NCI-H2107 (cell line): ENCODE measurements around the gene RGS19.
"Not testable (repeated sequence)": the region's sequence is repeated elsewhere in the genome, so short reads cannot be mapped to it uniquely, and the experiment has no call there.

Source experiments
- DNase-seq: peaks from one replicate; lab custom pipeline; 2025; lab: John Stamatoyannopoulos, UW

Gene RGS19

DNA sequence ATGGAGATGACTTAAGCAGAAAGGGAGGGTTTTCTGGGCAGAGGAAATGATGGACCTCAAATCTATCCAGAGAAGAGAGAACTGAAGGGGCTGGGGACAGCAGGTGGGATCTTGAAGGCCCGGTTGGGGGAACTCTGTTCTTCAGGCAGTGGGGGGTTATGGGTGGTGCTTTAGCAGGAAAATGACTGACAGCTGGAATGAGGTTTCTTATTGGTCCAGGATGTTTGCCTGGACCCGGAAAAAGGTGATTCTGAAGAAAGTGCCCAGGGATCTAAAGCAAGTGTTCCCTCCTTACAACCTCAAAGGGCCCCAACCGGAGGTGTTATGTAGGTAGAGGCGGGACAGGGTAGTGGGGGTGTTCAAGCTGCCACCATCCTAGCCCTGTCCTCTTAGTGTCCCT, 16.1 kb upstream of the RGS19 start:
- no peak for DNase-seq

DNA sequence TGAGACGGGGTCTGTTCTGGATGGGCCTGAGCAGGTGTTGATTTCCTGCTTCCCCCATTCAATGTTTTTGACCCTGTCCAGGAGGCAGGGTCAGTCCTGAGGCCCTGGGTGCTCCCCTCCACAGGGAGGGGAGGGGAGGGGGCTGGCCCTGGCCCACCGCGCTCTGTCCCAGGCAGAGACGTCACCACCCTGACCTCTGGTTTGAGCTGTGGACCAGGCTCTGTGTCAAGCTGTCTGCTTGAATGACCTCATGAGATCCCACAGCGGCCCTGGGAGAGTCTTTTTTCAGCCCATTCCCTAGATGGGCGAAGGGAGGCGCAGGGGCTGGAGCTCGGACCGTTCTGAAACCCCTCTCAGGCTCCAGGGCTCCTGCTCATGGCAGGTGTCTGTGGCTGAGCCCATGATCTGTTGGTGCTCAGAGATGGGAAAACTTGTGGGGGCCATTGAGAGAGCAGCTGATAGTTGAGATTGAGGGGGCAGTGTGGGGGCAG, 13.7 kb upstream of the RGS19 start:
- no peak for DNase-seq

GRCh38 chr20:64092258-64093012, 13.1 kb upstream of the RGS19 start:
- DNase-seq, result no peak

DNA sequence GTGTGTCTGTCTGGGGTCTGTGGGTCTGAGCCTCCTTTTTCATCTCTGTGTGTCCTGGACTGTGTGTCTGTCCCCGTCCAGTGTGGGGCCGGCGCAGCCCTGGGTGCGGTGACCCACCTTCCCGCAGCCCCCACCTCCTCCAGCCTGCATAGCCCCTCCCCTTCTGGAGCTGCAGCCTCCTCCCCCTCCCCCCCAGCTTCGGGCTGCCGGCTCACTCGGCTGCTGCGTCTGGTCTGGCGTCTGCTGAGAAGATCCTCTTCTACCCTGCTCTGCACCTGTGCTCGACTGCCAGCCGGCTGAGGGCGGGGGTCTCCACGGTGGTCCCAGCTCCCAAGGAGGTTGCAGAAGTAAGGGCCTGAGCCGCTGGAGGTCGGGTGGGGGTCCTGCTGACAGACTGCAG, 12.5 kb upstream of the RGS19 start:
- DNase-seq, result no peak

GRCh38 chr20:64091340-64091739, 12.0 kb upstream of the RGS19 start:
- DNase-seq, result no peak

- DNase-seq, result no peak
Observed at GRCh38 chr20:64090165-64090564, 10.8 kb upstream of the RGS19 start.

- not testable (repeated sequence) for DNase-seq
Observed at GRCh38 chr20:64088586-64088985, 9.3 kb upstream of the RGS19 start.

- not testable (repeated sequence) for DNase-seq
Observed at GRCh38 chr20:64087226-64087825, 8.0 kb upstream of the RGS19 start.

DNA sequence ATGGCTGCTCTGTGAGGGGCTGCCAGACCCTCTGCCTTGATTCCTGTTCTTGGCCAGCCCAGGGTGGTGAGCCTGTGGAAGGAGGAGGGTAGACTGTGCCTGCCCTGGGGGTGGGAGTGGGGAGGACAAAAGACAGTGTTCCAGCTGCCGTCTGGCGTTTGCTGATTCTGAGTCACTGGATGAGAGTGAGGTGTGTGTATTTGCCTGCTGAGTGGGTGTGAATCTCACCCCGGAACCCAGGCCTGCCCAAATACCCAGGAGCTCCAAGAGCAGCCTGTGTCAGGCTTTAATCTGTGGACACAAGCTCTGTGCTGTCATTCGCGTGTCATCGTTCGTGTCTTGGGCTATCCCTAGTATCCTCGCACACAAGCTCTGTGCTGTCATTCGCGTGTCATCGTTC, 7.5 kb upstream of the RGS19 start:
- no peak for DNase-seq

- DNase-seq, result no peak
Observed at GRCh38 chr20:64084685-64085152, 5.4 kb upstream of the RGS19 start.

- DNase-seq, result no peak
Observed at GRCh38 chr20:64083804-64084684, 4.7 kb upstream of the RGS19 start, which contains the start of gene LKAAEAR1. TSS of gene LKAAEAR1 (minus strand) at chr20:64084398. CDS start at chr20:64084219, 179 bp downstream.

GRCh38 chr20:64083378-64083803, 4.1 kb upstream of the RGS19 start:
- DNase-seq, result peak; percentile 68

DNA sequence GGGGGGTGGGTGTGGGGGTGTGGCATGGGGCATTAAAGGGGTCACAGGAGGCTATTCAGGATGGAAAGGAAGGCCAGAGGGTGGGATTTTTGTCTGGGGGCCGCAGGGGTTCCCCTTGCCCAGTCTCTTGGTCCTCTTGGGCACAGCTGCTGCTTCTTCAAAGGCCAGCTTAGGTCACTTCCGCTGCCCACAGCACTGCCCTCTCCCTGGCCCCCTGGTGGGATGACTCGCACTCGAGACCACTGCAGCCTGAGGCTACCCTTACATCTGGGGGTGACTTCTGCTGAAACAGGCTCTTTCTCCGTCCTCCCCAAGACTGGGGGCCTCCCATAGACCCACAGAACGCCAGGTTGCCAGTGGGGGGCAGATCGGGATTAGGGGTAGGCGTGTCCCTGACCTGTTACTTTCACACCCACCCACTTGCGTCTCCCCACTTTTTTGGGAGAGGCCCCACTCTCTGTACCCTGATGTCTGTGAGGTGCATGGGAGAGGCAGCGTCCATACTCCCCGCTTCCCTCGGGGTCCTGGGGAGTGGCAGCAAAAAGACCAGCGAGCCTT, 3.6 kb upstream of the RGS19 start:
- no peak for DNase-seq

DNA sequence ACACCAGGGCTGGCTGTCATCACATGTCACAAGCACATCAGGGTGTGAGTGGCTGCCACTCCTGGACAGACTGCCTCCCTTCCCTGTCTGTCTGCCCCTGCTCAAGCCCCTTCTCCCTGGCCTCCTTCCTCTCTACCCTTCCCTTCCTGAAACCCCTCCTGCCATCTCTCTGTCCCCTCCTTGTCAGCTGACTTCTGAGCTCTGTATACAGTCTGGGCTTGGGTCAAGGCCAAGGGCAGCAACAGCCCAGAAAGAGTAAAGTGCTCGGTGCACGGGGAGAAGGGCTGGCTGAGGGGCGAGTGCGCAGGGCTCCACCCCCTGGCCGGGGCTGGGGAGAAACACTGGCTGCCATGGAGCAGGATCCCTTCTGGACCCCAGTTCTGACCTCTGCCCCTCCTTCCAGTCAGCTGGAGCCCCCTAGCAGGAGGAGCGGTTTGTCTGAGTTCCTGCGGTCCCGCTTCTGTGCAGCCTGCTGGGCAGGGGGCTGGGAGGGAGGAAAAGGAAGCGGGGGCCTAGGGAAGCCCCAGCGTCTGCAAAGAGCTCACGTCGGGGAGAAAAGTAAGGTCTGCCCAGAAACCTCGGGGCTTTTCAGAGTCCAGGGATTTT, 2.9 kb upstream of the RGS19 start:
- no peak for DNase-seq

DNA sequence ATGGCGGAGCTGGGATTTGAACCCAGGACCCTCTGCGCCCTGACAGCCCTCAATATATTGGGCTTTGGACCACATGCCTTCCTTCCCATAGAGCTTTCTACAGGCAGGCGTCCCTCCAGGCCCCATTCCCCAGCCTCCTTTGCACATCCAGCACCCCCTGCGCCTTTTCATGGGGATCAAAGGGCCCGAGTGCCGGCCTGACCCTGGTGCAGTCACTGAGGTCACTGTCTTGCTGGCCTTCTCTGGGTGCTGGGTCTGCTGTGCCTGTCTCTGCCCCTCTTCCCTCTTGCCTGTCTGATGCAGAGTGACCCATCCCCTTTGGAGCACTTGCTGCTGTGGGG, 2.3 kb upstream of the RGS19 start:
- DNase-seq, result no peak

- no peak for DNase-seq
Observed at GRCh38 chr20:64080813-64081623, 1.7 kb upstream of the RGS19 start.

GRCh38 chr20:64080013-64080812, 895 bp upstream of the RGS19 start, which contains the start of gene OPRL1:
TSS of gene OPRL1 (plus strand) at chr20:64080082. CDS start at chr20:64092721, 12,639 bp downstream.
- no peak for DNase-seq

- no peak for DNase-seq
Observed at GRCh38 chr20:64078934-64079272, 415 bp downstream of the RGS19 start.

DNA sequence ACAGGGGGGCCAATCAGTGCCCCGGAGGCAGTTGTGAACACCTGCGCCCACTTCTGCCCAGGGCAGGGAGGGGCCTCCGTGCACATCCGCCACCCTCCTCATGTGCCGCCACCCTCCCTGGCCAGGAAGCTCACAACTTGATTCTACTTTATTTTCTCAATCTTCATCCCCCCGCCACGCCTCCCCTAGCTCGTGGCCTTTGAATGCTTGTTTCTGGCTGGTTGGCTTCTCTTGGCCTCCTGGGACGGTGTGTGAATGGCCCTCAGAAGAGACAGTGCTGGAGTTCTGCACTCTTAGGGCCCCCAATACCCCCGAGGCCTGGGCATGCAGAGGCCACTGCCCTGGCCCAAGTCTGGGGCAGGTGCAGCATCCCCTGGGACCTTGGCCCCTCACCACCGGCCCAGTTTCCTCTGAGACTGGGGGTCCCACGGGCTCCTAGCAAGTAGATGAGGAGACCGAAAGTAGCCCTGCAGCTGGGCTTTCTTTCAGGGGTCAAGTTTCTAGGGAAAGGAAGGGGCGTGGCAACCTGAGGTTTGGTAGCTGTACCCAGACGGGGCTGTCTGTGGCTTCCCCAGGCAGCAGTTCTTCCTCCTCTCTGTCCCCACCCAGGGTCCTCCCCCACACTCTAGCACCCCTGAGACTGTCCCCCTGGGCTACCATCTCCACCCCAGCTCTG, 1.3 kb downstream of the RGS19 start:
- no peak for DNase-seq

DNA sequence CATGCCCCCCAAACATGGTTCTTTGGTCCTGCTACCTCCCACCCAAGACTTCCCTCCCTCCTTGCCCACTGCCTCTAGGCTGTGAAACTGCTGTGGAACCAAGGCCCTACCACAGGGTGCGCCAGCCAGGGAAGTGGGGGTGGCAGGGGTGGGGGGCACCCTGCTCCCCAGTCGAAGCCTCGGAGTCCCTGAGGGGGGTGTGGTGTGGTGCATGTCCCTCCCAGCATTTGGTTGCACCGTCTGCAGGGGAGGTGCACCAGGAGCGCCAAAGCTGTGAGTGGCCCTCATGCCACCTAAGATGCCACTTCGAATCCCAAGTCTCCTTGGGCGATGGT, 1.8 kb downstream of the RGS19 start:
- DNase-seq, result no peak
